ENCODE results near the gene S100PBP.
"Not testable (repeated sequence)": the region's sequence is repeated elsewhere in the genome, so short reads cannot be mapped to it uniquely, and the experiment has no call there.

S100PBP gene

GRCh38 chr1:32904797-32905196, 87.3 kb downstream of the S100PBP start:
- Histone ChIP-seq H3K27ac (no peak overlapping the region), H3K4me3 (no peak overlapping the region)
- TF ChIP-seq CTCF (IDR thresholded peaks at IDR 0.05): no peak
- DNase-seq (ENCODE audit: low spot score): no peak

- not testable (repeated sequence) for H3K27ac ChIP-seq; DNase-seq (ENCODE audit: low spot score); H3K4me3 ChIP-seq
Measured at GRCh38 chr1:32905588-32905987, 88.1 kb downstream of the S100PBP start.

- Histone ChIP-seq H3K4me3 (no peak overlapping the region), H3K27ac (no peak overlapping the region)
- TF ChIP-seq CTCF (IDR thresholded peaks at IDR 0.05): no peak
- DNase-seq (ENCODE audit: low spot score): no peak
Measured at GRCh38 chr1:32906654-32907053, 89.2 kb downstream of the S100PBP start.

GRCh38 chr1:32907435-32907834, 90.0 kb downstream of the S100PBP start:
- no peak overlapping the region for H3K4me3 ChIP-seq
- no peak for TF ChIP-seq CTCF (IDR thresholded peaks at IDR 0.05)
- H3K27ac ChIP-seq: no peak overlapping the region
- no peak for DNase-seq (ENCODE audit: low spot score)

All from coronary artery (tissue), 2 donors.